HepG2 (cell line): ENCODE measurements around the gene BTG2. TPM values are rescaled to one million over a fixed set of nuclear protein-coding genes. Genes with fewer than 3 reads are reported as not detected.

Experiments used
- ATAC-seq: fragments of 200-7000 bp; cut with Tn5 transposase; 3 replicates; pipeline ENCODE4 v1.9.1; 2020; ENCODE audit warnings: mild to moderate bottlenecking, moderate library complexity
- BruUV-seq: library from RNA; stranded (reverse); fragments of 400-500 nt; replicated peaks from 2 replicates; lab custom pipeline; 2021; lab: Mats Ljungman, UMichigan
- CTCF ChIA-PET: fragments of 300-600 bp; formaldehyde crosslinking; extraction: SDS; loops from one replicate; lab custom pipeline; 2021; ENCODE audit warnings: low total read pairs, inconsistent platforms, low intra/inter-chr PET ratio; lab: Yijun Ruan, JAX
- POLR2A ChIA-PET: fragments of 350-600 bp; sonication (Branson Sonifier 250); formaldehyde crosslinking; loops from one replicate; lab custom pipeline; 2020; ENCODE audit warnings: antibody characterized with exemption, inconsistent platforms; lab: Yijun Ruan, JAX
- DNase-seq: peaks from one replicate; pipeline ENCODE4 v3.0.0-alpha.2; 2015; ENCODE audit warnings: low spot score
- FAIRE-seq: peaks from 3 replicates; lab custom pipeline; 2011; peaks lifted over from hg19 to GRCh38; lab: Jason Lieb, UNC
- H2AFZ ChIP-seq: one replicate; pipeline ENCODE4 v1.6.1; 2011; ENCODE audit warnings: low read length, inconsistent platforms
- H3K27ac ChIP-seq: fragments of 300-600 bp; 3 replicates; pipeline ENCODE4 v1.8.0; 2011; ENCODE audit warnings: mixed run types, mild to moderate bottlenecking, mixed read lengths, low read length, inconsistent platforms; ENCODE audit not compliant: insufficient read depth; ENCODE audit errors: extremely low read length
- H3K27me3 ChIP-seq, 2 experiments: fragments of 200-600 bp in 1 of 2; 2 replicates in 1 of 2; 3 replicates in 1 of 2; pipeline versions ENCODE4 v1.6.0 to v1.8.0; 2011; ENCODE audit warnings: low read length in 2 of 2, mild to moderate bottlenecking in 2 of 2, moderate library complexity in 2 of 2, inconsistent platforms in 1 of 2; ENCODE audit not compliant: insufficient read depth in 2 of 2, control insufficient read depth in 1 of 2
- H3K36me3 ChIP-seq, 2 experiments: fragments of 200-600 bp in 1 of 2; replicated peaks in 1 of 2; 2 replicates in 1 of 2; 3 replicates in 1 of 2; pipeline versions ENCODE4 v1.5.1 to v1.8.0; 2011; ENCODE audit warnings: low read length in 2 of 2, inconsistent platforms in 1 of 2; ENCODE audit not compliant: insufficient read depth in 2 of 2, control insufficient read depth in 1 of 2
- H3K4me1 ChIP-seq: 2 replicates; pipeline ENCODE4 v1.5.1; 2012; ENCODE audit warnings: low read length, inconsistent platforms; ENCODE audit not compliant: insufficient read depth
- H3K4me2 ChIP-seq: 2 replicates; pipeline ENCODE4 v1.6.0; 2011; ENCODE audit warnings: low read depth, low read length, inconsistent platforms
- H3K4me3 ChIP-seq, 3 experiments: fragments of 200-600 bp in 1 of 3; sonication (generic), shearing (Covaris generic) in 1 of 3; replicated peaks in 1 of 3; 2 replicates each; pipeline ENCODE4 v1.5.1; 2011 to 2016; ENCODE audit warnings: low read length in 3 of 3, inconsistent platforms in 2 of 3, low read depth in 2 of 3, mild to moderate bottlenecking in 2 of 3, control low read depth in 1 of 3, mixed read lengths in 1 of 3; ENCODE audit not compliant: insufficient read depth in 1 of 3
- H3K79me2 ChIP-seq: one replicate; pipeline ENCODE4 v1.6.1; 2011; ENCODE audit warnings: low read length, inconsistent platforms; ENCODE audit not compliant: insufficient read depth
- H3K9ac ChIP-seq: 2 replicates; pipeline ENCODE4 v1.6.0; 2011; ENCODE audit warnings: mild to moderate bottlenecking, low read depth, low read length, inconsistent platforms; ENCODE audit not compliant: insufficient read depth
- H3K9me3 ChIP-seq: 2 replicates; pipeline ENCODE4 v1.5.1; 2012; ENCODE audit warnings: mild to moderate bottlenecking, low read length
- H4K20me1 ChIP-seq: 2 replicates; pipeline ENCODE4 v1.6.0; 2011; ENCODE audit warnings: inconsistent platforms, mild to moderate bottlenecking, low read length, moderate library complexity; ENCODE audit not compliant: insufficient read depth
- ATF7-NPFF ChIP-seq: sonication (generic); formaldehyde crosslinking; IDR thresholded peaks from 2 replicates; pipeline ENCODE4 v1.8.1; 2023; ENCODE audit warnings: mild to moderate bottlenecking, low read depth, missing genetic modification reagents, moderate library complexity
- FIP1L1 ChIP-seq: fragments of 200-400 bp; formaldehyde crosslinking; IDR thresholded peaks from 2 replicates; pipeline ENCODE4 v1.6.1; 2018; ENCODE audit warnings: low read depth, mild to moderate bottlenecking, low read length, moderate library complexity, borderline replicate concordance; ENCODE audit not compliant: insufficient read depth
- HNRNPL ChIP-seq: fragments of 200-400 bp; formaldehyde crosslinking; IDR thresholded peaks from 2 replicates; pipeline ENCODE4 v1.6.1; 2017; ENCODE audit warnings: mild to moderate bottlenecking, low read depth, low read length
- JUND ChIP-seq: sonication (generic); formaldehyde crosslinking; IDR thresholded peaks from 2 replicates; pipeline ENCODE4 v1.8.0; 2022; ENCODE audit warnings: mild to moderate bottlenecking, missing genetic modification reagents
- KLF9 ChIP-seq: IDR thresholded peaks from 2 replicates; pipeline ENCODE4 v1.6.1; 2016; ENCODE audit warnings: low read depth
- POLR2AphosphoS5 ChIP-seq: IDR thresholded peaks from 2 replicates; pipeline ENCODE4 v1.6.1; 2012; ENCODE audit warnings: low read depth, low read length
- RFXANK ChIP-seq: IDR thresholded peaks from 2 replicates; pipeline ENCODE4 v1.6.1; 2016
- SALL1 ChIP-seq: sonication (generic); formaldehyde crosslinking; IDR thresholded peaks from 2 replicates; pipeline ENCODE4 v1.8.0; 2022; ENCODE audit warnings: mild to moderate bottlenecking, missing genetic modification reagents
- SIN3B ChIP-seq: fragments of 150-350 bp; IDR thresholded peaks from 2 replicates; pipeline ENCODE4 v1.6.1; 2014; ENCODE audit warnings: low read length
- SRSF4 ChIP-seq: fragments of 200-400 bp; formaldehyde crosslinking; IDR thresholded peaks from one replicate; pipeline ENCODE4 v1.6.1; 2018; ENCODE audit warnings: mild to moderate bottlenecking, low read depth, low read length, moderate library complexity; ENCODE audit not compliant: poor library complexity, severe bottlenecking
- ZFAT ChIP-seq: sonication (generic); formaldehyde crosslinking; conservative IDR thresholded peaks from 2 replicates; pipeline ENCODE4 v1.8.1; 2023; ENCODE audit warnings: missing genetic modification reagents, inconsistent platforms
- ZFP37 ChIP-seq: sonication (generic); formaldehyde crosslinking; IDR thresholded peaks from 2 replicates; pipeline ENCODE4 v1.4.0; 2020; ENCODE audit warnings: missing genetic modification reagents, borderline replicate concordance
- ZNF101 ChIP-seq: sonication (generic); formaldehyde crosslinking; IDR thresholded peaks from 2 replicates; pipeline ENCODE4 v1.4.0; 2020; ENCODE audit warnings: mild to moderate bottlenecking, low read depth, missing genetic modification reagents, borderline replicate concordance
- ZNF317 ChIP-seq: sonication (generic); formaldehyde crosslinking; IDR thresholded peaks from 2 replicates; pipeline ENCODE4 v1.5.0; 2020; ENCODE audit warnings: mild to moderate bottlenecking, missing genetic modification reagents
- ZNF556 ChIP-seq: sonication (generic); formaldehyde crosslinking; IDR thresholded peaks from 2 replicates; pipeline ENCODE4 v1.4.0; 2020; ENCODE audit warnings: mild to moderate bottlenecking, missing genetic modification reagents, borderline replicate concordance
- WGBS: methylation state at CpG from one replicate; pipeline ENCODE4 v1.1.6; 2017; ENCODE audit warnings: low lambda C conversion rate; 5-methylcytosine and 5-hydroxymethylcytosine counted together
- in situ Hi-C: cut with HindIII; loops from 2 replicates; pipeline ENCODE4 v1.10.0; 2017; ENCODE audit warnings: low pct_unique_long_range_greater_than_20kb; ENCODE audit not compliant: extremely low pct_ligation_motif_present
- intact Hi-C: fragments of 100-400 bp; cut with micrococcal nuclease; formaldehyde crosslinking; loops from one replicate; pipeline ENCODE4 v1.10.0; 2022; ENCODE audit not compliant: unreplicated experiment
- polyA plus RNA-seq, 8 experiments: library from polyadenylated mRNA; depleted of rRNA in 3 of 8; stranded (reverse) in 7 of 8; unstranded in 1 of 8; fragments of >200 nt; fragmentation: Illumina TruSeq in 4 of 8; extraction: Trizol in 4 of 8; gene quantifications; 2 replicates each; pipeline versions ENCODE4 v1.2.1 to v1.2.3, GENCODE V29; 2011 to 2016; ENCODE audit warnings: low read depth in 4 of 8, missing spikeins in 1 of 8, mixed read lengths in 1 of 8; ENCODE audit not compliant: insufficient read depth in 1 of 8
- total RNA-seq, 5 experiments: library from RNA; depleted of rRNA; stranded (reverse); fragments of >200 nt; fragmentation: Illumina TruSeq; extraction: Trizol; gene quantifications; 2 replicates each; pipeline ENCODE4 v1.2.3, GENCODE V29; 2016; ENCODE audit warnings: low read depth in 1 of 5
- TF ChIP-seq, protein P1 (sequence below): sonication (generic); formaldehyde crosslinking; IDR thresholded peaks from 2 replicates; pipeline ENCODE4 v1.8.1; 2023; ENCODE audit warnings: mild to moderate bottlenecking, missing genetic modification reagents
- TF ChIP-seq, protein P2 (sequence below): sonication (generic); formaldehyde crosslinking; IDR thresholded peaks from 2 replicates; pipeline ENCODE4 v1.4.0; 2020; ENCODE audit warnings: mild to moderate bottlenecking, low read depth, missing genetic modification reagents
- TF ChIP-seq, protein P3 (sequence below): sonication (generic); formaldehyde crosslinking; IDR thresholded peaks from 2 replicates; pipeline ENCODE4 v1.5.0; 2020; ENCODE audit warnings: mild to moderate bottlenecking, missing genetic modification reagents

Gene BTG2
- total and polyA plus RNA-seq, 2 of the 13 experiments (the other 11 are each of a cell fraction or from before 2014, with no cell fraction given), result 13.6 to 18.3 TPM

DNA sequence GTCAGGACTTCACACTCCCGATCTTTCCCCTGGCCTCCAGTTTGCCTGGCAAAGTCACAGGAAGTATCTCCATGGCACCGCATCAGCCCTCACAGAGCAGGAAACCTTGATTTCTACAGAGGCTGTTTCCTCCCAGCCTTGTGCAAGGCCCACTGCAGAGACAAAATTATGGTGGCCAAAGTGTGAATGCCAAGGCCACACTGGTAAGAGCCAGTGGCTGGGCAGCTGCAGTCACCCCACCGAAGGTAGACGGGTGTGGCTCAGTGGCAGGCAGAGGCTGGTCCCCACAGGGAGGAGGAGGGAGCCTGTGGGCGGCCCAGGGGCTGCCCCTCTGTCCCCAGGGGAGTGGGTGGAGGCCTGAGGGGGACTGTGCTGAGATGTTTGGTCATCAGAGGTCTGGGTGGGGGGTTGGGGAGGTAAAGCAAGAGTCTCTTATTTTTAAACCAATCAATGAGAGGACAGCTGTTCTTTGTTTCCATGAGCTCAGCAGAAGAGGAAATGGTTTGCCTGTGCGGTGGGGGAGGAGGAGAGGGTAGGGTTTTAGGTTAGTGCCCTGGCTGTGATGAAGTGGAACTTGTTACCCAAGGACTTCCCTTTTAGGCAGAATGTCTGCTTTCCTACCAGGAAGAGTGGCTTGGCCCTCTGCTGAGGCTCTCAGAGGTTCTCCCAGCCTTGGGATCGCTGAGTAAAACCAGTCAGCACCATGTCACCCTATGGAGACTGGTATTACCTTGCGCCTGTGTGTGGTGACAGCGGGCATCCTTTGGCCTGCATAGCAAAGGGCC lies 18.0 kb upstream of the BTG2 start:
- H3K79me2 ChIP-seq, result no peaks in the 10 kb centered on the region
- H3K4me1 ChIP-seq, result peaks cover 46% of the 10 kb centered on the region
- in situ Hi-C loops (no loop called here), intact Hi-C loops (no loop called here)
- H3K4me2 ChIP-seq, result no peak overlapping the region
- H3K27ac ChIP-seq, result no peak overlapping the region
- FAIRE-seq, result no peak
- peaks cover 0 to 56% of the 10 kb centered on the region in 2 experiments for H3K27me3 ChIP-seq
- BruUV-seq, result no TSS peak
- H3K9me3 ChIP-seq, result no peaks in the 10 kb centered on the region
- no peak overlapping the region for H3K9ac ChIP-seq
- no peaks in the 10 kb centered on the region for H3K36me3 ChIP-seq
- DNase-seq, result no peak
- ChIA-PET CTCF (no interaction called here), POLR2A (interaction anchor here (6.5 kb wide), 1 partner anchor 20 kb away, joined by 77 read pairs; the partner anchor contains the start of gene BTG2)
- no peaks in the 10 kb centered on the region for H4K20me1 ChIP-seq
- ATAC-seq, result no peak
- 48% methylated on average over 7 of the region's 9 CpGs for WGBS
- no peak overlapping the region for H2AFZ ChIP-seq
- H3K4me3 ChIP-seq, result no peak overlapping the region
- TF ChIP-seq ZFP37, result no peak
- TF ChIP-seq POLR2AphosphoS5, result no peak
- no peak for TF ChIP-seq FIP1L1
- TF ChIP-seq, protein P1, sequence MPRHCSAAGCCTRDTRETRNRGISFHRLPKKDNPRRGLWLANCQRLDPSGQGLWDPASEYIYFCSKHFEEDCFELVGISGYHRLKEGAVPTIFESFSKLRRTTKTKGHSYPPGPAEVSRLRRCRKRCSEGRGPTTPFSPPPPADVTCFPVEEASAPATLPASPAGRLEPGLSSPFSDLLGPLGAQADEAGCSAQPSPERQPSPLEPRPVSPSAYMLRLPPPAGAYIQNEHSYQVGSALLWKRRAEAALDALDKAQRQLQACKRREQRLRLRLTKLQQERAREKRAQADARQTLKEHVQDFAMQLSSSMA, result no peak
- TF ChIP-seq, protein P2, sequence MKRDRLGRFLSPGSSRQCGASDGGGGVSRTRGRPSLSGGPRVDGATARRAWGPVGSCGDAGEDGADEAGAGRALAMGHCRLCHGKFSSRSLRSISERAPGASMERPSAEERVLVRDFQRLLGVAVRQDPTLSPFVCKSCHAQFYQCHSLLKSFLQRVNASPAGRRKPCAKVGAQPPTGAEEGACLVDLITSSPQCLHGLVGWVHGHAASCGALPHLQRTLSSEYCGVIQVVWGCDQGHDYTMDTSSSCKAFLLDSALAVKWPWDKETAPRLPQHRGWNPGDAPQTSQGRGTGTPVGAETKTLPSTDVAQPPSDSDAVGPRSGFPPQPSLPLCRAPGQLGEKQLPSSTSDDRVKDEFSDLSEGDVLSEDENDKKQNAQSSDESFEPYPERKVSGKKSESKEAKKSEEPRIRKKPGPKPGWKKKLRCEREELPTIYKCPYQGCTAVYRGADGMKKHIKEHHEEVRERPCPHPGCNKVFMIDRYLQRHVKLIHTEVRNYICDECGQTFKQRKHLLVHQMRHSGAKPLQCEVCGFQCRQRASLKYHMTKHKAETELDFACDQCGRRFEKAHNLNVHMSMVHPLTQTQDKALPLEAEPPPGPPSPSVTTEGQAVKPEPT (CRISPR knock-in tag), result no peak
- no peak for TF ChIP-seq ZFAT
- TF ChIP-seq SIN3B, result no peak
- no peak for TF ChIP-seq ZNF317 (CRISPR knock-in tag)
- TF ChIP-seq ZNF556, result no peak
- TF ChIP-seq RFXANK (CRISPR knock-in tag), result no peak
- no peak for TF ChIP-seq HNRNPL
- TF ChIP-seq, protein P3, sequence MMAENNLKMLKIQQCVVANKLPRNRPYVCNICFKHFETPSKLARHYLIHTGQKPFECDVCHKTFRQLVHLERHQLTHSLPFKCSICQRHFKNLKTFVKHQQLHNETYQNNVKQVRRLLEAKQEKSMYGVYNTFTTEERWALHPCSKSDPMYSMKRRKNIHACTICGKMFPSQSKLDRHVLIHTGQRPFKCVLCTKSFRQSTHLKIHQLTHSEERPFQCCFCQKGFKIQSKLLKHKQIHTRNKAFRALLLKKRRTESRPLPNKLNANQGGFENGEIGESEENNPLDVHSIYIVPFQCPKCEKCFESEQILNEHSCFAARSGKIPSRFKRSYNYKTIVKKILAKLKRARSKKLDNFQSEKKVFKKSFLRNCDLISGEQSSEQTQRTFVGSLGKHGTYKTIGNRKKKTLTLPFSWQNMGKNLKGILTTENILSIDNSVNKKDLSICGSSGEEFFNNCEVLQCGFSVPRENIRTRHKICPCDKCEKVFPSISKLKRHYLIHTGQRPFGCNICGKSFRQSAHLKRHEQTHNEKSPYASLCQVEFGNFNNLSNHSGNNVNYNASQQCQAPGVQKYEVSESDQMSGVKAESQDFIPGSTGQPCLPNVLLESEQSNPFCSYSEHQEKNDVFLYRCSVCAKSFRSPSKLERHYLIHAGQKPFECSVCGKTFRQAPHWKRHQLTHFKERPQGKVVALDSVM (CRISPR knock-in tag), result no peak
- no peak for TF ChIP-seq SALL1 (CRISPR knock-in tag)
- no peak for TF ChIP-seq ATF7-NPFF (CRISPR knock-in tag)
- no peak for TF ChIP-seq JUND (CRISPR knock-in tag)
- no peak for TF ChIP-seq SRSF4
- no peak for TF ChIP-seq ZNF101 (CRISPR knock-in tag)
- no peak for TF ChIP-seq KLF9
